Measurements from ENCODE around the gene ZCCHC4.

- no peak for TF ChIP-seq POLR2AphosphoS5 (IDR thresholded peaks at IDR 0.05)
- no peak for TF ChIP-seq CTCF (IDR thresholded peaks at IDR 0.05)
Observed at GRCh38 chr4:25403699-25404098, 91.1 kb downstream of the ZCCHC4 start.
